T follicular helper cell (primary cell): Measurements from ENCODE around the gene PSMD3.

Experiments used
- DNase-seq: peaks from one replicate; pipeline ENCODE4 v3.0.0-alpha.2; 2020; ENCODE audit warnings: low read depth

The PSMD3 gene

GRCh38 chr17:40022497-40022896 is 41.9 kb downstream of the PSMD3 start:
- no peak for DNase-seq

- DNase-seq, result no peak
These were observed 42.4 kb downstream of the PSMD3 start for GRCh38 chr17:40022961-40023541.

- DNase-seq, result no peak
These were observed 43.1 kb downstream of the PSMD3 start for GRCh38 chr17:40023590-40024292.

- DNase-seq, result no peak
These were observed 44.3 kb downstream of the PSMD3 start for GRCh38 chr17:40024901-40025300.

GRCh38 chr17:40025559-40025958 is 45.0 kb downstream of the PSMD3 start:
- no peak for DNase-seq

GRCh38 chr17:40025991-40026815 is 45.6 kb downstream of the PSMD3 start:
- peak; percentile 22 for DNase-seq

GRCh38 chr17:40026816-40027613 is 46.4 kb downstream of the PSMD3 start:
- DNase-seq, result peak; percentile 66

GRCh38 chr17:40027614-40028012 is 47.0 kb downstream of the PSMD3 start:
- no peak for DNase-seq

GRCh38 chr17:40028595-40028994 is 48.0 kb downstream of the PSMD3 start:
- DNase-seq, result no peak

- DNase-seq, result no peak
These were observed 51.1 kb downstream of the PSMD3 start for GRCh38 chr17:40031706-40032105.

- DNase-seq, result no peak
These were observed 52.0 kb downstream of the PSMD3 start for GRCh38 chr17:40032322-40033320.

GRCh38 chr17:40033339-40033738 is 52.7 kb downstream of the PSMD3 start:
- DNase-seq, result no peak

GRCh38 chr17:40034426-40035161 is 54.0 kb downstream of the PSMD3 start:
- DNase-seq, result no peak

GRCh38 chr17:40035162-40035559 is 54.6 kb downstream of the PSMD3 start:
- no peak for DNase-seq

GRCh38 chr17:40038882-40039513 is 58.4 kb downstream of the PSMD3 start:
- no peak for DNase-seq

- DNase-seq, result no peak
These were observed 60.6 kb downstream of the PSMD3 start for GRCh38 chr17:40041196-40041595.
